Lower leg skin (tissue), 3 donors: ENCODE results near the gene SNCB.

Source experiments
- POLR2A ChIP-seq, 2 donors: fragments of 450-650 bp; IDR thresholded peaks; one replicate each; pipeline ENCODE4 v1.6.1; 2016 to 2017; ENCODE audit warnings: antibody characterized with exemption in 2 of 2, mild to moderate bottlenecking in 1 of 2, moderate library complexity in 1 of 2
- TF ChIP-seq, protein P1 (sequence below), 3 donors: fragments of 450-650 bp; IDR thresholded peaks; one replicate each; pipeline ENCODE4 v1.5.1; 2016; ENCODE audit warnings: antibody characterized with exemption in 3 of 3, mild to moderate bottlenecking in 3 of 3, moderate library complexity in 2 of 3

DNA sequence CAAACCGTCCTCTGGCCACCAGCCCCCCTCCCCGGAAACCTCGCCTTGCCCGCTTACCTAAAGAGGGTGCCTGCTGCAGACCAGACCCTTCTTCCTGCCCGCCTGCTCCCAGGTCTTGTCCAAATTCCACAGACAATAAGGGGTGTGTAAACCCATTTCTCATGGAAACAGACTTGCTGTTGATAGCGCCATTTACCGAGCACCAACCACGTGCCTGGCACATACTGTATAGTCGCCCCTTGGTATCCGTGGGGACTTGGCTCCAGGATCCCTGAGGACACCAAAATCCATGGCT, 56.1 kb downstream of the SNCB start:
- TF ChIP-seq, protein P1, sequence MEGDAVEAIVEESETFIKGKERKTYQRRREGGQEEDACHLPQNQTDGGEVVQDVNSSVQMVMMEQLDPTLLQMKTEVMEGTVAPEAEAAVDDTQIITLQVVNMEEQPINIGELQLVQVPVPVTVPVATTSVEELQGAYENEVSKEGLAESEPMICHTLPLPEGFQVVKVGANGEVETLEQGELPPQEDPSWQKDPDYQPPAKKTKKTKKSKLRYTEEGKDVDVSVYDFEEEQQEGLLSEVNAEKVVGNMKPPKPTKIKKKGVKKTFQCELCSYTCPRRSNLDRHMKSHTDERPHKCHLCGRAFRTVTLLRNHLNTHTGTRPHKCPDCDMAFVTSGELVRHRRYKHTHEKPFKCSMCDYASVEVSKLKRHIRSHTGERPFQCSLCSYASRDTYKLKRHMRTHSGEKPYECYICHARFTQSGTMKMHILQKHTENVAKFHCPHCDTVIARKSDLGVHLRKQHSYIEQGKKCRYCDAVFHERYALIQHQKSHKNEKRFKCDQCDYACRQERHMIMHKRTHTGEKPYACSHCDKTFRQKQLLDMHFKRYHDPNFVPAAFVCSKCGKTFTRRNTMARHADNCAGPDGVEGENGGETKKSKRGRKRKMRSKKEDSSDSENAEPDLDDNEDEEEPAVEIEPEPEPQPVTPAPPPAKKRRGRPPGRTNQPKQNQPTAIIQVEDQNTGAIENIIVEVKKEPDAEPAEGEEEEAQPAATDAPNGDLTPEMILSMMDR (IDR thresholded peaks at IDR 0.05), result no peak
- no peak for TF ChIP-seq POLR2A (IDR thresholded peaks at IDR 0.05)
